GM18498 (cell line): ENCODE data around the gene LTB.
A peak's percentile ranks its signal among the peaks of the same experiment; 100 is the strongest.
"Not testable (repeated sequence)": the region's sequence is repeated elsewhere in the genome, so short reads cannot be mapped to it uniquely, and the experiment has no call there.

Source experiments
- ATAC-seq: cut with Tn5 transposase; IDR thresholded peaks from one replicate; pipeline ENCODE4 v1.9.1; 2021; ENCODE audit warnings: mild to moderate bottlenecking, moderate library complexity; ENCODE audit not compliant: unreplicated experiment

LTB gene

GRCh38 chr6:31556307-31556706 is 25.9 kb downstream of the LTB start:
- no peak for ATAC-seq

GRCh38 chr6:31551371-31551770 is 30.9 kb downstream of the LTB start:
- not testable (repeated sequence) for ATAC-seq

- ATAC-seq: no peak
Observed at GRCh38 chr6:31548544-31548873, 33.7 kb downstream of the LTB start.

- no peak for ATAC-seq
Observed at GRCh38 chr6:31547727-31548543, 34.3 kb downstream of the LTB start.

- ATAC-seq: peak; percentile 70
Observed at GRCh38 chr6:31546958-31547726, 35.1 kb downstream of the LTB start, which contains the start of gene NFKBIL1. Gene NFKBIL1, plus strand, starts transcription at chr6:31547608. Its CDS starts 87 bp downstream, at chr6:31547695.

GRCh38 chr6:31546339-31546957 is 35.8 kb downstream of the LTB start, which contains the start of gene ATP6V1G2:
Gene ATP6V1G2, minus strand, starts transcription at chr6:31546608. Its CDS starts 49 bp downstream, at chr6:31546559.
- peak; percentile 49 for ATAC-seq

- no peak for ATAC-seq
Observed at GRCh38 chr6:31545291-31545690, 36.9 kb downstream of the LTB start.

GRCh38 chr6:31544676-31545075 is 37.5 kb downstream of the LTB start:
- ATAC-seq: no peak

GRCh38 chr6:31543639-31544038 is 38.6 kb downstream of the LTB start:
- ATAC-seq: no peak

- ATAC-seq: peak; percentile 76
Observed at GRCh38 chr6:31541658-31542521, 40.3 kb downstream of the LTB start, which contains the start of gene DDX39B. Gene DDX39B, minus strand, starts transcription at chr6:31542003. Its CDS starts 1,471 bp downstream, at chr6:31540532.

GRCh38 chr6:31541059-31541657 is 41.1 kb downstream of the LTB start:
- ATAC-seq: peak; percentile 6

- ATAC-seq: no peak
Observed at GRCh38 chr6:31540640-31541039, 41.6 kb downstream of the LTB start.

- ATAC-seq: no peak
Observed at GRCh38 chr6:31538805-31539400, 43.3 kb downstream of the LTB start.

GRCh38 chr6:31535538-31536324 is 46.5 kb downstream of the LTB start:
- ATAC-seq: no peak

GRCh38 chr6:31534521-31535040 is 47.6 kb downstream of the LTB start:
- ATAC-seq: no peak

- no peak for ATAC-seq
Observed at GRCh38 chr6:31534011-31534410, 48.2 kb downstream of the LTB start.

- ATAC-seq: no peak
Observed at GRCh38 chr6:31533455-31533841, 48.8 kb downstream of the LTB start.

GRCh38 chr6:31532644-31533454 is 49.4 kb downstream of the LTB start:
- ATAC-seq: no peak
